ENCODE measurements around the gene C20orf173. TPM values are rescaled to one million over a fixed set of nuclear protein-coding genes. Genes with fewer than 3 reads are reported as not detected.

The C20orf173 gene
- total and polyA plus RNA-seq, 2 of the 13 experiments (the other 11 are each of a cell fraction or from before 2014, with no cell fraction given): not detected

- TF ChIP-seq ZNF768 (CRISPR knock-in tag; IDR thresholded peaks at IDR 0.05) (no peak), ZNF552 (CRISPR knock-in tag; IDR thresholded peaks at IDR 0.05; ENCODE audit: borderline replicate concordance) (no peak), ZNF441 (CRISPR knock-in tag; IDR thresholded peaks at IDR 0.05; ENCODE audit: borderline replicate concordance) (peak; percentile 45; the same call in 1 of the 2 replicates), ZSCAN20 (CRISPR knock-in tag; IDR thresholded peaks at IDR 0.05; ENCODE audit: borderline replicate concordance) (no peak), KDM5A (IDR thresholded peaks at IDR 0.05; ENCODE audit: borderline replicate concordance, low read length) (0 out of 2 replicates have a peak, but pooled peaks have one; percentile 13), PBX2 (CRISPR knock-in tag; IDR thresholded peaks at IDR 0.05) (no peak), NR2F1 (CRISPR knock-in tag; IDR thresholded peaks at IDR 0.05) (no peak), ZSCAN9 (CRISPR knock-in tag; IDR thresholded peaks at IDR 0.05; ENCODE audit: borderline replicate concordance) (no peak), ZNF7 (CRISPR knock-in tag; IDR thresholded peaks at IDR 0.05) (0 out of 2 replicates have a peak, but pooled peaks have one; percentile 5), TBP (CRISPR knock-in tag; IDR thresholded peaks at IDR 0.05) (no peak), NFE2 (CRISPR knock-in tag; IDR thresholded peaks at IDR 0.05) (no peak), CENPBD1 (CRISPR knock-in tag; IDR thresholded peaks at IDR 0.05; ENCODE audit: borderline replicate concordance, low read depth) (no peak), ZNF670 (CRISPR knock-in tag; IDR thresholded peaks at IDR 0.05; ENCODE audit: borderline replicate concordance) (no peak), SMYD3 (CRISPR knock-in tag; IDR thresholded peaks at IDR 0.05) (no peak), ZNF407 (CRISPR knock-in tag; IDR thresholded peaks at IDR 0.05; ENCODE audit: not compliant biosample characterization) (no peak)
Observed at GRCh38 chr20:35541118-35541782, 11.8 kb upstream of the C20orf173 start (continued).
